GM12801 (cell line): Measurements from ENCODE around the gene HOXD8.

Experiments used
- CTCF ChIP-seq: IDR thresholded peaks from one replicate; pipeline ENCODE4 v1.5.1; 2011; ENCODE audit warnings: control low read depth; ENCODE audit not compliant: insufficient read length; ENCODE audit errors: extremely low read depth

HOXD8 gene

GRCh38 chr2:176140513-176141317 is 11.2 kb downstream of the HOXD8 start:
- TF ChIP-seq CTCF = no peak

GRCh38 chr2:176142281-176142680 is 12.8 kb downstream of the HOXD8 start:
- TF ChIP-seq CTCF = no peak

- no peak for TF ChIP-seq CTCF
Observed at GRCh38 chr2:176145085-176145969, 15.8 kb downstream of the HOXD8 start.

GRCh38 chr2:176146101-176146500 is 16.6 kb downstream of the HOXD8 start:
- TF ChIP-seq CTCF = no peak

GRCh38 chr2:176146645-176147044 is 17.1 kb downstream of the HOXD8 start:
- no peak for TF ChIP-seq CTCF

- TF ChIP-seq CTCF = no peak
Observed at GRCh38 chr2:176147210-176147799, 17.8 kb downstream of the HOXD8 start.
